Liver (tissue), 9 donors: ENCODE data around the gene SNX9. TPM values are rescaled to one million over a fixed set of nuclear protein-coding genes. Genes with fewer than 3 reads are reported as not detected.

Experiments used
- DNase-seq: peaks from one replicate; pipeline ENCODE4 v3.0.0-alpha.2; 2017; ENCODE audit warnings: low spot score
- H3K27ac ChIP-seq, 2 donors: one replicate each; pipeline ENCODE4 v1.7.0; 2013; ENCODE audit warnings: inconsistent platforms in 2 of 2, low read length in 2 of 2, control low read depth in 1 of 2, low read depth in 1 of 2, mild to moderate bottlenecking in 1 of 2
- H3K27me3 ChIP-seq, 4 donors: one replicate each; pipeline versions ENCODE4 v1.6.1 to v1.7.0; 2013; ENCODE audit warnings: low read length in 3 of 4, inconsistent platforms in 1 of 4, mild to moderate bottlenecking in 1 of 4, moderate library complexity in 1 of 4; ENCODE audit not compliant: control insufficient read depth in 4 of 4, insufficient read depth in 4 of 4
- H3K36me3 ChIP-seq, 4 donors: one replicate each; pipeline versions ENCODE4 v1.6.1 to v1.7.0; 2013; ENCODE audit warnings: low read length in 3 of 4, mild to moderate bottlenecking in 3 of 4, low read depth in 1 of 4, moderate library complexity in 1 of 4; ENCODE audit not compliant: control insufficient read depth in 4 of 4, insufficient read depth in 3 of 4
- H3K4me1 ChIP-seq, 4 donors: one replicate each; pipeline versions ENCODE4 v1.6.1 to v1.7.0; 2013; ENCODE audit warnings: low read length in 3 of 4, mild to moderate bottlenecking in 3 of 4, moderate library complexity in 1 of 4; ENCODE audit not compliant: control insufficient read depth in 4 of 4, insufficient read depth in 4 of 4
- H3K4me3 ChIP-seq, 3 donors: one replicate each; pipeline versions ENCODE4 v1.6.1 to v1.7.0; 2013; ENCODE audit warnings: low read length in 3 of 3, control low read depth in 1 of 3, low read depth in 1 of 3, mild to moderate bottlenecking in 1 of 3
- H3K9ac ChIP-seq, 2 donors: one replicate each; pipeline ENCODE4 v1.7.0; 2013; ENCODE audit warnings: low read length in 2 of 2, mild to moderate bottlenecking in 2 of 2, moderate library complexity in 2 of 2, control low read depth in 1 of 2, low read depth in 1 of 2
- H3K9me3 ChIP-seq, 4 donors: one replicate each; pipeline versions ENCODE4 v1.6.1 to v1.7.0; 2013; ENCODE audit warnings: low read length in 3 of 4; ENCODE audit not compliant: control insufficient read depth in 4 of 4
- EGR1 ChIP-seq, 2 donors: IDR thresholded peaks; 2 replicates each; pipeline ENCODE4 v1.6.1; 2016 to 2018; ENCODE audit warnings: antibody characterized with exemption in 2 of 2, low read depth in 2 of 2
- FOXA1 ChIP-seq: IDR thresholded peaks from 2 replicates; pipeline ENCODE4 v1.6.1; 2016; ENCODE audit warnings: antibody characterized with exemption
- FOXA2 ChIP-seq: IDR thresholded peaks from 2 replicates; pipeline ENCODE4 v1.6.1; 2016; ENCODE audit warnings: antibody characterized with exemption
- GABPA ChIP-seq, 2 donors: IDR thresholded peaks in 1 of 2; conservative IDR thresholded peaks in 1 of 2; 2 replicates each; pipeline ENCODE4 v1.6.1; 2016; ENCODE audit warnings: antibody characterized with exemption in 2 of 2, mild to moderate bottlenecking in 1 of 2, moderate library complexity in 1 of 2
- HNF4A ChIP-seq, 2 donors: conservative IDR thresholded peaks; 2 replicates each; pipeline ENCODE4 v1.6.1; 2016; ENCODE audit warnings: antibody characterized with exemption in 2 of 2, mild to moderate bottlenecking in 2 of 2
- HNF4G ChIP-seq: IDR thresholded peaks from 2 replicates; pipeline ENCODE4 v1.6.1; 2016; ENCODE audit warnings: antibody characterized with exemption
- JUND ChIP-seq, 2 donors: IDR thresholded peaks; 2 replicates each; pipeline ENCODE4 v1.6.1; 2016; ENCODE audit warnings: antibody characterized with exemption in 2 of 2
- NR2F2 ChIP-seq: IDR thresholded peaks from 2 replicates; pipeline ENCODE4 v1.6.1; 2016; ENCODE audit warnings: antibody characterized with exemption
- RAD21 ChIP-seq, 2 donors: IDR thresholded peaks; 2 replicates each; pipeline ENCODE4 v1.6.1; 2016; ENCODE audit warnings: antibody characterized with exemption in 2 of 2, mild to moderate bottlenecking in 2 of 2
- RXRA ChIP-seq, 2 donors: IDR thresholded peaks; 2 replicates each; pipeline ENCODE4 v1.6.1; 2017 to 2018; ENCODE audit warnings: antibody characterized with exemption in 2 of 2, mild to moderate bottlenecking in 1 of 2
- SP1 ChIP-seq: IDR thresholded peaks from 2 replicates; pipeline ENCODE4 v1.6.1; 2018; ENCODE audit warnings: antibody characterized with exemption, mild to moderate bottlenecking
- TAF1 ChIP-seq: conservative IDR thresholded peaks from 2 replicates; pipeline ENCODE4 v1.6.1; 2016; ENCODE audit warnings: antibody characterized with exemption, mild to moderate bottlenecking
- YY1 ChIP-seq: IDR thresholded peaks from 2 replicates; pipeline ENCODE4 v1.6.1; 2016; ENCODE audit warnings: antibody characterized with exemption, mild to moderate bottlenecking
- WGBS: extraction: QIAGEN DNeasy Blood & Tissue Kit; methylation state at CpG from one replicate; pipeline ENCODE4 v1.1.7; 2013; 5-methylcytosine and 5-hydroxymethylcytosine counted together
- polyA plus RNA-seq, 2 donors: library from polyadenylated mRNA; stranded (reverse) in 1 of 2; unstranded in 1 of 2; fragments of 200-250 nt in 1 of 2; fragments of >200 nt in 1 of 2; fragmentation: Nextera tagmentation in 1 of 2; extraction: Ambion mirVana in 1 of 2; gene quantifications; one replicate each; pipeline versions ENCODE4 v1.2.1 to v1.2.3, GENCODE V29; 2013 to 2015
- total RNA-seq, 2 donors: library from RNA; depleted of rRNA; stranded (reverse); fragments of >200 nt; gene quantifications; one replicate each; pipeline ENCODE4 v1.2.3, GENCODE V29; 2014
- TF ChIP-seq, protein P1 (sequence below): IDR thresholded peaks from 2 replicates; pipeline ENCODE4 v1.6.1; 2016; ENCODE audit warnings: antibody characterized with exemption, mild to moderate bottlenecking
- TF ChIP-seq, protein P2 (sequence below): IDR thresholded peaks from 2 replicates; pipeline ENCODE4 v1.6.1; 2016; ENCODE audit warnings: antibody characterized with exemption
- TF ChIP-seq, protein P3 (sequence below): IDR thresholded peaks from 2 replicates; pipeline ENCODE4 v1.6.1; 2016; ENCODE audit warnings: antibody characterized with exemption
- TF ChIP-seq, protein P4 (sequence below): IDR thresholded peaks from 2 replicates; pipeline ENCODE4 v1.6.1; 2016; ENCODE audit warnings: antibody characterized with exemption
- TF ChIP-seq, protein P5 (sequence below): fragments of 150-350 bp; IDR thresholded peaks from 2 replicates; pipeline ENCODE4 v1.5.1; 2017; ENCODE audit warnings: improper control_type of control experiment, low read depth, low read length; ENCODE audit not compliant: missing input control
- donor health status: healthy.
- donor health status: healthy.
- donor health status: healthy.
- donor health status: healthy.
- donor health status: healthy.

SNX9 gene
- total and polyA plus RNA-seq, 4 donors = 16.4 to 31.0 (median 22.3) TPM

DNA sequence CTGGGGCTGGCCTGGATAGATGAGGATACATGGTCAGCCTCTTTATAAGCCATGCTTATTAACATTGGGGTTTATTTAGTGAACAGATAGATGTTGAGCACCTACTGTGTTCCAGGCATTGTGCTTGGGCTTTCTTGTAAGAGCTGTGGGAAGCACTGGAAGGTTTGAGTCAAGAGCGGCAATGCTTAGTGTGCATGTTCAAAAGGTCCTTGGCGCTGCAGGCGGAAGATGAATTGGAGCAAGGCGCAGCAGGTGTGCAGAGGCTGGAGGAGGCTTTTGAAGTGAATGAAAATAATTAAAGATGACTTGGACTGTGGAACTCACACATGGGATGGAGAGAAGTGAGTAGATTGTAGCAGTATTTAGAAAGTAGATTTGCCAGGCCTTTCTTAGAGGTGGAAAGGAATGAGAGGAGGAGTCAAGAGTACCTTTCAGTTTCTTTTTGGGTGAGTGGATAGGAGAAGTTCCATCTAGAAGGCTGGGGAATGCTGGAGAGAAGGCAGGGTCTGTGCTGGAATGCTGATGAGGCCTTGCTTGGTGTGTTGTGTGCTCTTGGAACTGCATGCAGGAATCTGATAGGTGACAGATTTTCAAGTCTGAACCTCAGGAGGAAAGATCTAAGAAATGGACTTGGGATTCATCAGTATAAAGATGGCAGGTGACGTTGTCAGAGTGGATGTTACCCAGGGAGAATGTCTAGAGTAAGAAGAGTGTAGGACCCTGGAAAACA, 26.4 kb downstream of the SNX9 start:
- WGBS = 98% methylated on average over 5 of the region's 5 CpGs
- no peak overlapping the region for H3K4me3 ChIP-seq
- no peaks in the 10 kb centered on the region for H3K36me3 ChIP-seq
- no peak overlapping the region for H3K27ac ChIP-seq
- H3K4me1 ChIP-seq = peaks cover 0 to 10% (median 3%) of the 10 kb centered on the region in 4 donors
- DNase-seq = no peak
- H3K27me3 ChIP-seq = no peaks in the 10 kb centered on the region
- TF ChIP-seq, protein P1, sequence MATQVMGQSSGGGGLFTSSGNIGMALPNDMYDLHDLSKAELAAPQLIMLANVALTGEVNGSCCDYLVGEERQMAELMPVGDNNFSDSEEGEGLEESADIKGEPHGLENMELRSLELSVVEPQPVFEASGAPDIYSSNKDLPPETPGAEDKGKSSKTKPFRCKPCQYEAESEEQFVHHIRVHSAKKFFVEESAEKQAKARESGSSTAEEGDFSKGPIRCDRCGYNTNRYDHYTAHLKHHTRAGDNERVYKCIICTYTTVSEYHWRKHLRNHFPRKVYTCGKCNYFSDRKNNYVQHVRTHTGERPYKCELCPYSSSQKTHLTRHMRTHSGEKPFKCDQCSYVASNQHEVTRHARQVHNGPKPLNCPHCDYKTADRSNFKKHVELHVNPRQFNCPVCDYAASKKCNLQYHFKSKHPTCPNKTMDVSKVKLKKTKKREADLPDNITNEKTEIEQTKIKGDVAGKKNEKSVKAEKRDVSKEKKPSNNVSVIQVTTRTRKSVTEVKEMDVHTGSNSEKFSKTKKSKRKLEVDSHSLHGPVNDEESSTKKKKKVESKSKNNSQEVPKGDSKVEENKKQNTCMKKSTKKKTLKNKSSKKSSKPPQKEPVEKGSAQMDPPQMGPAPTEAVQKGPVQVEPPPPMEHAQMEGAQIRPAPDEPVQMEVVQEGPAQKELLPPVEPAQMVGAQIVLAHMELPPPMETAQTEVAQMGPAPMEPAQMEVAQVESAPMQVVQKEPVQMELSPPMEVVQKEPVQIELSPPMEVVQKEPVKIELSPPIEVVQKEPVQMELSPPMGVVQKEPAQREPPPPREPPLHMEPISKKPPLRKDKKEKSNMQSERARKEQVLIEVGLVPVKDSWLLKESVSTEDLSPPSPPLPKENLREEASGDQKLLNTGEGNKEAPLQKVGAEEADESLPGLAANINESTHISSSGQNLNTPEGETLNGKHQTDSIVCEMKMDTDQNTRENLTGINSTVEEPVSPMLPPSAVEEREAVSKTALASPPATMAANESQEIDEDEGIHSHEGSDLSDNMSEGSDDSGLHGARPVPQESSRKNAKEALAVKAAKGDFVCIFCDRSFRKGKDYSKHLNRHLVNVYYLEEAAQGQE = no peak
- TF ChIP-seq TAF1 (no peak), GABPA (IDR thresholded peaks at IDR 0.05 in 1 of 2, conservative IDR thresholded peaks at IDR 0.05 in 1 of 2) (no peak), SP1 (no peak), NR2F2 (no peak), RXRA (IDR thresholded peaks at IDR 0.05) (no peak), JUND (IDR thresholded peaks at IDR 0.05) (no peak), YY1 (no peak), RAD21 (IDR thresholded peaks at IDR 0.05) (no peak), FOXA1 (no peak), HNF4A (conservative IDR thresholded peaks at IDR 0.05) (no peak), HNF4G (no peak), EGR1 (IDR thresholded peaks at IDR 0.05; ENCODE audit: low read depth in 2 of 2) (no peak), FOXA2 (no peak)
- TF ChIP-seq, protein P2, sequence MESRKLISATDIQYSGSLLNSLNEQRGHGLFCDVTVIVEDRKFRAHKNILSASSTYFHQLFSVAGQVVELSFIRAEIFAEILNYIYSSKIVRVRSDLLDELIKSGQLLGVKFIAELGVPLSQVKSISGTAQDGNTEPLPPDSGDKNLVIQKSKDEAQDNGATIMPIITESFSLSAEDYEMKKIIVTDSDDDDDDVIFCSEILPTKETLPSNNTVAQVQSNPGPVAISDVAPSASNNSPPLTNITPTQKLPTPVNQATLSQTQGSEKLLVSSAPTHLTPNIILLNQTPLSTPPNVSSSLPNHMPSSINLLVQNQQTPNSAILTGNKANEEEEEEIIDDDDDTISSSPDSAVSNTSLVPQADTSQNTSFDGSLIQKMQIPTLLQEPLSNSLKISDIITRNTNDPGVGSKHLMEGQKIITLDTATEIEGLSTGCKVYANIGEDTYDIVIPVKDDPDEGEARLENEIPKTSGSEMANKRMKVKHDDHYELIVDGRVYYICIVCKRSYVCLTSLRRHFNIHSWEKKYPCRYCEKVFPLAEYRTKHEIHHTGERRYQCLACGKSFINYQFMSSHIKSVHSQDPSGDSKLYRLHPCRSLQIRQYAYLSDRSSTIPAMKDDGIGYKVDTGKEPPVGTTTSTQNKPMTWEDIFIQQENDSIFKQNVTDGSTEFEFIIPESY = no peak
- TF ChIP-seq, protein P3, sequence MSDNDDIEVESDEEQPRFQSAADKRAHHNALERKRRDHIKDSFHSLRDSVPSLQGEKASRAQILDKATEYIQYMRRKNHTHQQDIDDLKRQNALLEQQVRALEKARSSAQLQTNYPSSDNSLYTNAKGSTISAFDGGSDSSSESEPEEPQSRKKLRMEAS = no peak
- TF ChIP-seq, protein P4, sequence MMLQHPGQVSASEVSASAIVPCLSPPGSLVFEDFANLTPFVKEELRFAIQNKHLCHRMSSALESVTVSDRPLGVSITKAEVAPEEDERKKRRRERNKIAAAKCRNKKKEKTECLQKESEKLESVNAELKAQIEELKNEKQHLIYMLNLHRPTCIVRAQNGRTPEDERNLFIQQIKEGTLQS = no peak
- TF ChIP-seq, protein P5, sequence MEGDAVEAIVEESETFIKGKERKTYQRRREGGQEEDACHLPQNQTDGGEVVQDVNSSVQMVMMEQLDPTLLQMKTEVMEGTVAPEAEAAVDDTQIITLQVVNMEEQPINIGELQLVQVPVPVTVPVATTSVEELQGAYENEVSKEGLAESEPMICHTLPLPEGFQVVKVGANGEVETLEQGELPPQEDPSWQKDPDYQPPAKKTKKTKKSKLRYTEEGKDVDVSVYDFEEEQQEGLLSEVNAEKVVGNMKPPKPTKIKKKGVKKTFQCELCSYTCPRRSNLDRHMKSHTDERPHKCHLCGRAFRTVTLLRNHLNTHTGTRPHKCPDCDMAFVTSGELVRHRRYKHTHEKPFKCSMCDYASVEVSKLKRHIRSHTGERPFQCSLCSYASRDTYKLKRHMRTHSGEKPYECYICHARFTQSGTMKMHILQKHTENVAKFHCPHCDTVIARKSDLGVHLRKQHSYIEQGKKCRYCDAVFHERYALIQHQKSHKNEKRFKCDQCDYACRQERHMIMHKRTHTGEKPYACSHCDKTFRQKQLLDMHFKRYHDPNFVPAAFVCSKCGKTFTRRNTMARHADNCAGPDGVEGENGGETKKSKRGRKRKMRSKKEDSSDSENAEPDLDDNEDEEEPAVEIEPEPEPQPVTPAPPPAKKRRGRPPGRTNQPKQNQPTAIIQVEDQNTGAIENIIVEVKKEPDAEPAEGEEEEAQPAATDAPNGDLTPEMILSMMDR = no peak
- no peak overlapping the region for H3K9ac ChIP-seq
- H3K9me3 ChIP-seq = peaks cover 0 to 2% (median 0%) of the 10 kb centered on the region in 4 donors
